ENCODE results near the gene MRM2. TPM values are rescaled to one million over a fixed set of nuclear protein-coding genes. Genes with fewer than 3 reads are reported as not detected.

The MRM2 gene
- total and polyA plus RNA-seq, 10 of the 15 experiments (the other 5 are each of a cell fraction or from before 2014, with no cell fraction given): 43.2 to 128 (median 71.4) TPM

GRCh38 chr7:2260820-2261219 lies 18.8 kb upstream of the MRM2 start:
- in situ Hi-C loops (cut with MboI): no loop called here
- 96% methylated on average over 5 of the region's 5 CpGs for WGBS (ENCODE audit: insufficient coverage, insufficient replicate concordance, low lambda C conversion rate, missing lambda C conversion rate)
- peaks cover 38% of the 10 kb centered on the region for H3K4me1 ChIP-seq (ENCODE audit: control insufficient read depth, insufficient read depth, low read length)

More at GRCh38 chr7:2260820-2261219, 18.8 kb upstream of the MRM2 start:
- H3K36me3 ChIP-seq (ENCODE audit: control insufficient read depth in 2 of 2, insufficient read depth in 2 of 2, low read length in 1 of 2): peaks cover 13 to 30% of the 10 kb centered on the region in 2 experiments
- no peaks in the 10 kb centered on the region for H3K27me3 ChIP-seq (replicated peaks in 1 of 2; ENCODE audit: control insufficient read depth in 2 of 2, insufficient read depth in 2 of 2, low read length in 1 of 2)
- no peak overlapping the region for H3K9ac ChIP-seq (ENCODE audit: control insufficient read depth, insufficient read depth, low read length)
- intact Hi-C loops (cut with micrococcal nuclease; ENCODE audit: unreplicated experiment): no loop called here
- peaks cover 7% of the 10 kb centered on the region for H3K79me2 ChIP-seq (ENCODE audit: control insufficient read depth, insufficient read depth, low read length)
- TF ChIP-seq E2F4 (IDR thresholded peaks at IDR 0.05; ENCODE audit: low read depth, low read length) (no peak), TBL1XR1 (IDR thresholded peaks at IDR 0.05; ENCODE audit: low read depth, low read length) (no peak), POLR2AphosphoS2 (IDR thresholded peaks at IDR 0.05; ENCODE audit: low read depth, low read length) (no peak), CBX5 (IDR thresholded peaks at IDR 0.05; ENCODE audit: low read depth) (no peak), RAD51 (IDR thresholded peaks at IDR 0.05) (no peak), FOS (IDR thresholded peaks at IDR 0.05; ENCODE audit: borderline replicate concordance, extremely low read depth, insufficient read length) (no peak), BACH1 (IDR thresholded peaks at IDR 0.05; ENCODE audit: borderline replicate concordance) (no peak), RFX5 (IDR thresholded peaks at IDR 0.05; ENCODE audit: low read depth, low read length) (no peak), KAT2A (conservative IDR thresholded peaks at IDR 0.05; ENCODE audit: control insufficient read depth, low read depth, low read length) (no peak), CREB1 (IDR thresholded peaks at IDR 0.05; ENCODE audit: low read depth) (no peak), ZBTB40 (IDR thresholded peaks at IDR 0.05; ENCODE audit: borderline replicate concordance) (no peak), MYB (IDR thresholded peaks at IDR 0.05; ENCODE audit: borderline replicate concordance, low read depth, low read length) (no peak)
- no peaks in the 10 kb centered on the region for H3K9me3 ChIP-seq (replicated peaks; ENCODE audit: control insufficient read depth, insufficient read depth, low read length)
- FAIRE-seq (no peak), ATAC-seq (no peak), DNase-seq (ENCODE audit: low read depth, low spot score) (no peak)
- H3K4me3 ChIP-seq: no peak overlapping the region
- CTCF ChIA-PET: interaction anchor here (0.7 to 4.0 kb wide), 6 partner anchors 12 to 87 kb away, joined by 3 to 21 read pairs (median 9); partner anchors contain the start of gene MAD1L1
- BruUV-seq (replicated peaks): no TSS peak
- no peak overlapping the region for H2AFZ ChIP-seq (ENCODE audit: control insufficient read depth, low read depth, low read length)
- H4K20me1 ChIP-seq (ENCODE audit: control insufficient read depth, insufficient read depth): no peaks in the 10 kb centered on the region
- POLR2A ChIA-PET: interaction anchor here (0.6 to 2.4 kb wide), 4 partner anchors 12 to 45 kb away, joined by 3 to 10 read pairs (median 4); partner anchors contain the start of genes MRM2 and NUDT1
- SMC1A ChIA-PET (ENCODE audit: uncharacterized antibody, unreplicated experiment): interaction anchor here (1.0 to 3.1 kb wide), 5 partner anchors 12 to 51 kb away, joined by 5 to 14 read pairs (median 7); no protein-coding TSS in a partner anchor
- RAD21 ChIA-PET (ENCODE audit: unreplicated experiment): interaction anchor here (1.1 to 2.1 kb wide), 9 partner anchors 12 to 95 kb away, joined by 3 to 11 read pairs (median 4); no protein-coding TSS in a partner anchor
- no peak overlapping the region for H3K27ac ChIP-seq (ENCODE audit: control insufficient read depth, insufficient read depth)
- H3K4me2 ChIP-seq (ENCODE audit: control insufficient read depth, insufficient read depth): no peak overlapping the region
